Natural killer cell (primary cell): ENCODE measurements around the gene ATP1B1. TPM values are rescaled to one million over a fixed set of nuclear protein-coding genes. Genes with fewer than 3 reads are reported as not detected.

Experiments used
- ATAC-seq, 3 donors: fragments of 150-1000 bp in 2 of 3; fragments of 200-7000 bp in 1 of 3; cut with Tn5 transposase; 1 replicate in 1 of 3; 2 replicates in 2 of 3; pipeline ENCODE4 v1.10.0; 2021; ENCODE audit warnings: mild to moderate bottlenecking in 2 of 3, moderate library complexity in 2 of 3
- DNase-seq, 2 donors: peaks; one replicate each; pipeline versions ENCODE4 v3.0.0 to v3.0.0-alpha.2; 2013 to 2021; ENCODE audit warnings: mixed read lengths in 1 of 2
- H3K27ac ChIP-seq: one replicate; pipeline ENCODE4 v1.5.1; 2013; ENCODE audit warnings: mild to moderate bottlenecking, low read length
- H3K27me3 ChIP-seq: one replicate; pipeline ENCODE4 v1.6.1; 2013; ENCODE audit warnings: low read length; ENCODE audit not compliant: control insufficient read depth, insufficient read depth
- H3K36me3 ChIP-seq: one replicate; pipeline ENCODE4 v1.6.1; 2013; ENCODE audit warnings: low read length; ENCODE audit not compliant: control insufficient read depth, insufficient read depth
- H3K4me1 ChIP-seq: one replicate; pipeline ENCODE4 v1.6.1; 2013; ENCODE audit warnings: low read length; ENCODE audit not compliant: control insufficient read depth, insufficient read depth
- H3K4me3 ChIP-seq: one replicate; pipeline ENCODE4 v1.5.1; 2013; ENCODE audit warnings: low read length
- H3K9me3 ChIP-seq: one replicate; pipeline ENCODE4 v1.6.1; 2013; ENCODE audit warnings: low read length; ENCODE audit not compliant: control insufficient read depth, insufficient read depth
- H3K27ac Mint-ChIP-seq, 2 donors: one replicate each; pipeline ENCODE4 v1.8.0; 2022; ENCODE audit warnings: mild to moderate bottlenecking in 2 of 2, mixed read lengths in 2 of 2, moderate library complexity in 1 of 2
- H3K27me3 Mint-ChIP-seq, 2 donors: one replicate each; pipeline ENCODE4 v1.8.0; 2022; ENCODE audit warnings: low read depth in 2 of 2, mixed read lengths in 2 of 2
- H3K36me3 Mint-ChIP-seq: one replicate; pipeline ENCODE4 v1.8.0; 2022; ENCODE audit warnings: mixed read lengths
- H3K4me1 Mint-ChIP-seq, 2 donors: one replicate each; pipeline ENCODE4 v1.8.0; 2022; ENCODE audit warnings: mixed read lengths in 2 of 2
- H3K4me3 Mint-ChIP-seq: one replicate; pipeline ENCODE4 v1.8.0; 2022; ENCODE audit warnings: mild to moderate bottlenecking, moderate library complexity, mixed read lengths
- H3K9me3 Mint-ChIP-seq, 2 donors: one replicate each; pipeline ENCODE4 v1.8.0; 2022; ENCODE audit warnings: mixed read lengths in 2 of 2
- WGBS: methylation state at CpG from one replicate; pipeline ENCODE4 v1.1.7; 2013; ENCODE audit warnings: missing lambda C conversion rate; ENCODE audit not compliant: insufficient coverage; 5-methylcytosine and 5-hydroxymethylcytosine counted together
- intact Hi-C: fragments of 100-400 bp; cut with micrococcal nuclease; formaldehyde crosslinking; loops from one replicate; pipeline ENCODE4 v1.14.2; 2022
- total RNA-seq, 4 donors: library from RNA; stranded (reverse); fragments of 120-200 nt in 1 of 4; gene quantifications; one replicate each; pipeline versions ENCODE4 v1.2.3 to v1.2.4, GENCODE V29; 2013 to 2022
- TF ChIP-seq, protein P1 (sequence below): fragments of 200-600 bp; IDR thresholded peaks from one replicate; pipeline ENCODE4 v1.8.0; 2022; ENCODE audit warnings: antibody characterized with exemption

Gene ATP1B1
- total RNA-seq, 3 donors from 2014 or later (not counting 1 experiment from before 2014, with no cell fraction given): 3.4 to 10.4 (median 4.9) TPM

GRCh38 chr1:169105434-169106094, 926 bp upstream of the ATP1B1 start:
- DNase-seq (peak; percentile 51), ATAC-seq (peak; percentile 28 to 65 (median 33))
- intact Hi-C loops: loop anchor here (10.0 kb wide), 1 partner anchor 259 kb away; the partner anchor contains the start of genes BLZF1 and NME7
- no peaks in the 10 kb centered on the region for H3K36me3 ChIP-seq
- peaks cover 2% of the 10 kb centered on the region for H3K27me3 ChIP-seq
- WGBS: under 1% methylated on average over 47 of the region's 47 CpGs
- no peak overlapping the region for H3K27ac ChIP-seq
- Mint-ChIP-seq H3K9me3 (no peaks in the 10 kb centered on the region), H3K4me3 (peak overlapping the region; percentile 90), H3K27ac (peak overlapping the region in 1 of 2 donors; percentile 69), H3K27me3 (peaks cover 6 to 10% of the 10 kb centered on the region in 2 donors), H3K4me1 (peaks cover 35 to 47% of the 10 kb centered on the region in 2 donors), H3K36me3 (no peaks in the 10 kb centered on the region)
- peak overlapping the region; percentile 35 for H3K4me3 ChIP-seq
- no peaks in the 10 kb centered on the region for H3K9me3 ChIP-seq
- TF ChIP-seq, protein P1, sequence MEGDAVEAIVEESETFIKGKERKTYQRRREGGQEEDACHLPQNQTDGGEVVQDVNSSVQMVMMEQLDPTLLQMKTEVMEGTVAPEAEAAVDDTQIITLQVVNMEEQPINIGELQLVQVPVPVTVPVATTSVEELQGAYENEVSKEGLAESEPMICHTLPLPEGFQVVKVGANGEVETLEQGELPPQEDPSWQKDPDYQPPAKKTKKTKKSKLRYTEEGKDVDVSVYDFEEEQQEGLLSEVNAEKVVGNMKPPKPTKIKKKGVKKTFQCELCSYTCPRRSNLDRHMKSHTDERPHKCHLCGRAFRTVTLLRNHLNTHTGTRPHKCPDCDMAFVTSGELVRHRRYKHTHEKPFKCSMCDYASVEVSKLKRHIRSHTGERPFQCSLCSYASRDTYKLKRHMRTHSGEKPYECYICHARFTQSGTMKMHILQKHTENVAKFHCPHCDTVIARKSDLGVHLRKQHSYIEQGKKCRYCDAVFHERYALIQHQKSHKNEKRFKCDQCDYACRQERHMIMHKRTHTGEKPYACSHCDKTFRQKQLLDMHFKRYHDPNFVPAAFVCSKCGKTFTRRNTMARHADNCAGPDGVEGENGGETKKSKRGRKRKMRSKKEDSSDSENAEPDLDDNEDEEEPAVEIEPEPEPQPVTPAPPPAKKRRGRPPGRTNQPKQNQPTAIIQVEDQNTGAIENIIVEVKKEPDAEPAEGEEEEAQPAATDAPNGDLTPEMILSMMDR: no peak
- H3K4me1 ChIP-seq: peaks cover 41% of the 10 kb centered on the region

- no peaks in the 10 kb centered on the region for H3K9me3 Mint-ChIP-seq
- TF ChIP-seq, protein P1: no peak
- ATAC-seq: no peak
- 2% methylated on average over 40 of the region's 41 CpGs for WGBS
- H3K36me3 Mint-ChIP-seq: no peaks in the 10 kb centered on the region
- Histone ChIP-seq H3K4me1 (peaks cover 45% of the 10 kb centered on the region), H3K4me3 (peak overlapping the region; percentile 78), H3K27ac (no peak overlapping the region), H3K9me3 (no peaks in the 10 kb centered on the region), H3K36me3 (no peaks in the 10 kb centered on the region), H3K27me3 (peaks cover 2% of the 10 kb centered on the region)
- peak overlapping the region; percentile 93 for H3K4me3 Mint-ChIP-seq
- H3K27me3 Mint-ChIP-seq: peaks cover 0 to 7% of the 10 kb centered on the region in 2 donors
- intact Hi-C loops: loop anchor here (10.0 kb wide), 1 partner anchor 258 kb away; the partner anchor contains the start of genes BLZF1 and NME7
- peak overlapping the region; percentile 71 to 78 for H3K27ac Mint-ChIP-seq
- peak in 1 of 2 donors; percentile 32 for DNase-seq
- peaks cover 48 to 57% of the 10 kb centered on the region in 2 donors for H3K4me1 Mint-ChIP-seq
Observed at GRCh38 chr1:169106921-169107602, 572 bp downstream of the ATP1B1 start.

GRCh38 chr1:169107603-169108208, 1.2 kb downstream of the ATP1B1 start:
- H3K36me3 ChIP-seq: no peaks in the 10 kb centered on the region
- no peaks in the 10 kb centered on the region for H3K36me3 Mint-ChIP-seq
- H3K27me3 Mint-ChIP-seq: peaks cover 0 to 7% of the 10 kb centered on the region in 2 donors
- 42% methylated on average over 6 of the region's 9 CpGs for WGBS
- H3K4me1 Mint-ChIP-seq: peaks cover 53 to 61% of the 10 kb centered on the region in 2 donors
- peak overlapping the region; percentile 78 for H3K4me3 ChIP-seq
- no peak for DNase-seq
- intact Hi-C loops: loop anchor here (10.0 kb wide), 1 partner anchor 257 kb away; the partner anchor contains the start of genes BLZF1 and NME7
- TF ChIP-seq, protein P1: no peak
- H3K4me1 ChIP-seq: peaks cover 45% of the 10 kb centered on the region
- no peak overlapping the region for H3K27ac ChIP-seq
- H3K9me3 ChIP-seq: no peaks in the 10 kb centered on the region
- peaks cover 2% of the 10 kb centered on the region for H3K27me3 ChIP-seq
- peak overlapping the region; percentile 71 to 78 for H3K27ac Mint-ChIP-seq
- ATAC-seq: no peak
- H3K4me3 Mint-ChIP-seq: peak overlapping the region; percentile 93
- no peaks in the 10 kb centered on the region for H3K9me3 Mint-ChIP-seq
